HFFc6 (cell line): Measurements from ENCODE around the gene GPX4. TPM values are rescaled to one million over a fixed set of nuclear protein-coding genes. Genes with fewer than 3 reads are reported as not detected.

Source experiments
- DNase-seq: peaks from one replicate; pipeline ENCODE4 v3.0.0-alpha.2; 2018
- H3K27ac Mint-ChIP-seq: 2 replicates; pipeline ENCODE4 v1.8.0; 2020; ENCODE audit warnings: mild to moderate bottlenecking, mixed read lengths
- H3K27me3 Mint-ChIP-seq: 2 replicates; pipeline ENCODE4 v1.8.0; 2021; ENCODE audit warnings: mild to moderate bottlenecking, moderate library complexity, mixed read lengths; ENCODE audit not compliant: insufficient read depth
- H3K36me3 Mint-ChIP-seq: 2 replicates; pipeline ENCODE4 v1.8.0; 2021; ENCODE audit warnings: low read depth, mixed read lengths
- H3K4me1 Mint-ChIP-seq: 2 replicates; pipeline ENCODE4 v1.8.0; 2020; ENCODE audit warnings: low read depth, mixed read lengths
- H3K4me3 Mint-ChIP-seq: 2 replicates; pipeline ENCODE4 v1.8.0; 2020; ENCODE audit warnings: mild to moderate bottlenecking, moderate library complexity, mixed read lengths
- H3K9me3 Mint-ChIP-seq: 2 replicates; pipeline ENCODE4 v1.8.0; 2020; ENCODE audit warnings: mild to moderate bottlenecking, mixed read lengths
- total RNA-seq, 6 experiments: library from RNA; stranded (reverse); fragmentation: NEBNext Ultra II Directional; extraction: Animal tissue kit (Norgen Biotek cat#: 25700); gene quantifications; 2 replicates in 1 of 6; 3 replicates in 5 of 6; pipeline ENCODE4 v1.2.3, GENCODE V29; 2021
- TF ChIP-seq, protein P1 (sequence below): fragments of 200-600 bp; sonication (generic); IDR thresholded peaks from 2 replicates; pipeline ENCODE4 v1.5.0; 2021; ENCODE audit warnings: antibody characterized with exemption, mild to moderate bottlenecking

GPX4 gene
- total RNA-seq, 6 experiments from 2014 or later = 193 to 237 (median 223) TPM

DNA sequence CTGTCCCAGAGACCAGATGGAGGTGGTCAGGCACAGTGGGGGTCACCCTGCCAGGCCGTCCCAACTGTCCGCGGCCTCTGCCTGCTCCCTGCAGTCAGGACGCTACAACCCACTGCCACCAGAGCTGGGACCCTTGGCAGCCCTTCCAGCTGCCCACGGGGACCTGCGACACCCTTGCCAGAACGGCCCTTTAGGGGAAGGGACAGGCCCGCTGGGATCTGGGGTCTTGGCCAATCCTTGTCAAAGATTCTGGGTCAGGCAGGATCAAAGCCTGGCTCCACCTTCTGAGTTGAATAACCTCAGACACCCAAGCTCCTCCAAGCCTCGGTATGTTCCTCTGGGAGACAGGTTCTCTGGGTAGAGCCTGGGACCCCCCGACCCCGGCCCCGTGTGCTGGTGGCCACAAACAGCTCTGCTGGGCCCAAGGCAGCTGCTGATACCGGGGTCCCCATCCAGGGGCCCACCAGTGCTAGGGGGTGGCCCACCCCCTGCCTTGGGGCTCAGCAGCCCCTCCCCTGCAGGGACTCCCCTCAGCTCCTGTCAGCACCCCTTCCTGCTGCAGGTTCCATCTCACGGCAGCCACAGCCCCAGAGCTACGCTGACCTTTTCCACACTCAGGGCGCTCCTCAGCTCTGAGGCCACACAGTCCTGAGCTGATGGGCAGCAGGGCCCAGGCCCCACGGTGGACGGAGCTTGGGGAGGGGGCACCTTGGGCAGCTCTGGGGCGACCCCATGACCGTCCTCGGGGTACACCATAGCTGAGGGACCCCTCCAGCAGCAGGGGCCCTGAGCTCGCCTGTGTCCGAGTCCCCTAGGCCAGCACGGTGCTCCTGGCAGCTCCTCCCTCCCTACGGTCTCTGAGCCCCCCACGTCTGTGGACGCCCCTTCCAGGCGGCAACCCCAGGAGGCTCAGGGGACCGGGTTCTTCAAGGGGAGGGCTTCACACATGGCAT is 51.8 kb downstream of the GPX4 start:
- no peaks in the 10 kb centered on the region for H3K4me1 Mint-ChIP-seq
- no peak for DNase-seq
- peak overlapping the region; percentile 82 for H3K27ac Mint-ChIP-seq
- no peaks in the 10 kb centered on the region for H3K9me3 Mint-ChIP-seq
- TF ChIP-seq, protein P1, sequence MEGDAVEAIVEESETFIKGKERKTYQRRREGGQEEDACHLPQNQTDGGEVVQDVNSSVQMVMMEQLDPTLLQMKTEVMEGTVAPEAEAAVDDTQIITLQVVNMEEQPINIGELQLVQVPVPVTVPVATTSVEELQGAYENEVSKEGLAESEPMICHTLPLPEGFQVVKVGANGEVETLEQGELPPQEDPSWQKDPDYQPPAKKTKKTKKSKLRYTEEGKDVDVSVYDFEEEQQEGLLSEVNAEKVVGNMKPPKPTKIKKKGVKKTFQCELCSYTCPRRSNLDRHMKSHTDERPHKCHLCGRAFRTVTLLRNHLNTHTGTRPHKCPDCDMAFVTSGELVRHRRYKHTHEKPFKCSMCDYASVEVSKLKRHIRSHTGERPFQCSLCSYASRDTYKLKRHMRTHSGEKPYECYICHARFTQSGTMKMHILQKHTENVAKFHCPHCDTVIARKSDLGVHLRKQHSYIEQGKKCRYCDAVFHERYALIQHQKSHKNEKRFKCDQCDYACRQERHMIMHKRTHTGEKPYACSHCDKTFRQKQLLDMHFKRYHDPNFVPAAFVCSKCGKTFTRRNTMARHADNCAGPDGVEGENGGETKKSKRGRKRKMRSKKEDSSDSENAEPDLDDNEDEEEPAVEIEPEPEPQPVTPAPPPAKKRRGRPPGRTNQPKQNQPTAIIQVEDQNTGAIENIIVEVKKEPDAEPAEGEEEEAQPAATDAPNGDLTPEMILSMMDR = no peak
- no peak overlapping the region for H3K4me3 Mint-ChIP-seq
- H3K36me3 Mint-ChIP-seq = no peaks in the 10 kb centered on the region
- no peaks in the 10 kb centered on the region for H3K27me3 Mint-ChIP-seq

Other genes with a start within 250 kb of the GPX4 start
- 1 to 10 TPM in 3 of 6 experiments, under 1 TPM in 3; 0.84 to 1.7 (median 0.98) TPM for gene CFD, start 244.3 kb upstream of the GPX4 start, total RNA-seq
- 10 to 100 TPM; 58.1 to 91.0 (median 70.9) TPM for gene MED16, start 210.8 kb upstream of the GPX4 start, total RNA-seq
- not detected for gene RNU6-9, start 210.5 kb upstream of the GPX4 start, total RNA-seq
- gene R3HDM4, start 190.8 kb upstream of the GPX4 start, total RNA-seq = 10 to 100 TPM; 41.9 to 53.4 (median 45.9) TPM
- gene KISS1R, start 186.7 kb upstream of the GPX4 start, total RNA-seq = not detected
- 10 to 100 TPM; 35.1 to 44.2 (median 38.4) TPM for gene ARID3A, start 178.0 kb upstream of the GPX4 start, total RNA-seq
- 10 to 100 TPM; 47.5 to 55.8 (median 51.3) TPM for gene WDR18, start 119.6 kb upstream of the GPX4 start, total RNA-seq
- under 1 TPM; 0.34 to 0.66 (median 0.41) TPM for gene GRIN3B, start 103.6 kb upstream of the GPX4 start, total RNA-seq
- 100 to 1,000 TPM; 127 to 164 (median 149) TPM for gene TMEM259, start 82.9 kb upstream of the GPX4 start, total RNA-seq
- gene RNU6-2, start 82.5 kb upstream of the GPX4 start, total RNA-seq = not detected
- gene CNN2, start 77.4 kb upstream of the GPX4 start, total RNA-seq = 100 to 1,000 TPM; 483 to 579 (median 507) TPM
- gene ABCA7, start 63.9 kb upstream of the GPX4 start, total RNA-seq = 1 to 10 TPM; 4.6 to 8.1 (median 6.6) TPM
- gene ARHGAP45, start 36.8 kb upstream of the GPX4 start, total RNA-seq = under 1 TPM; 0.28 to 0.74 (median 0.60) TPM
- 100 to 1,000 TPM; 224 to 289 (median 250) TPM for gene POLR2E, start 8.6 kb upstream of the GPX4 start, total RNA-seq
- gene SBNO2, start 70.3 kb downstream of the GPX4 start, total RNA-seq = 10 to 100 TPM; 33.7 to 49.8 (median 41.5) TPM
- 10 to 100 TPM; 52.9 to 59.1 (median 56.7) TPM for gene STK11, start 101.8 kb downstream of the GPX4 start, total RNA-seq
- gene CBARP, start 134.0 kb downstream of the GPX4 start, total RNA-seq = 10 to 100 TPM in 1 of 6 experiments, 1 to 10 TPM in 5; 7.6 to 12.7 (median 8.6) TPM
- gene ATP5F1D, start 137.8 kb downstream of the GPX4 start, total RNA-seq = 100 to 1,000 TPM; 190 to 243 (median 217) TPM
- gene MIDN, start 144.6 kb downstream of the GPX4 start, total RNA-seq = 10 to 100 TPM; 58.4 to 73.3 (median 67.4) TPM
- gene CIRBP, start 165.3 kb downstream of the GPX4 start, total RNA-seq = 100 to 1,000 TPM; 160 to 243 (median 190) TPM
- 10 to 100 TPM; 54.2 to 77.6 (median 63.8) TPM for gene FAM174C, start 171.5 kb downstream of the GPX4 start, total RNA-seq
- not detected for gene EFNA2, start 181.9 kb downstream of the GPX4 start, total RNA-seq